IPS-15b (cell line): ENCODE measurements around the gene S100A16.
"Not testable (repeated sequence)": the region's sequence is repeated elsewhere in the genome, so short reads cannot be mapped to it uniquely, and the experiment has no call there.

Experiments
- H3K27me3 ChIP-seq: one replicate; pipeline ENCODE4 v1.6.1; 2013; ENCODE audit warnings: low read length; ENCODE audit not compliant: control insufficient read depth, insufficient read depth
- H3K36me3 ChIP-seq: one replicate; pipeline ENCODE4 v1.6.1; 2013; ENCODE audit warnings: low read length; ENCODE audit not compliant: control insufficient read depth, insufficient read depth
- H3K4me1 ChIP-seq: one replicate; pipeline ENCODE4 v1.6.1; 2013; ENCODE audit warnings: mild to moderate bottlenecking, low read length; ENCODE audit not compliant: control insufficient read depth, insufficient read depth
- H3K4me3 ChIP-seq: one replicate; pipeline ENCODE4 v1.5.1; 2013; ENCODE audit warnings: low read depth, low read length
- H3K9ac ChIP-seq: one replicate; pipeline ENCODE4 v1.6.1; 2013; ENCODE audit warnings: low read depth, mild to moderate bottlenecking, low read length
- H3K9me3 ChIP-seq: one replicate; pipeline ENCODE4 v1.6.1; 2013; ENCODE audit warnings: mild to moderate bottlenecking, low read length; ENCODE audit not compliant: control insufficient read depth, insufficient read depth

The S100A16 gene

DNA sequence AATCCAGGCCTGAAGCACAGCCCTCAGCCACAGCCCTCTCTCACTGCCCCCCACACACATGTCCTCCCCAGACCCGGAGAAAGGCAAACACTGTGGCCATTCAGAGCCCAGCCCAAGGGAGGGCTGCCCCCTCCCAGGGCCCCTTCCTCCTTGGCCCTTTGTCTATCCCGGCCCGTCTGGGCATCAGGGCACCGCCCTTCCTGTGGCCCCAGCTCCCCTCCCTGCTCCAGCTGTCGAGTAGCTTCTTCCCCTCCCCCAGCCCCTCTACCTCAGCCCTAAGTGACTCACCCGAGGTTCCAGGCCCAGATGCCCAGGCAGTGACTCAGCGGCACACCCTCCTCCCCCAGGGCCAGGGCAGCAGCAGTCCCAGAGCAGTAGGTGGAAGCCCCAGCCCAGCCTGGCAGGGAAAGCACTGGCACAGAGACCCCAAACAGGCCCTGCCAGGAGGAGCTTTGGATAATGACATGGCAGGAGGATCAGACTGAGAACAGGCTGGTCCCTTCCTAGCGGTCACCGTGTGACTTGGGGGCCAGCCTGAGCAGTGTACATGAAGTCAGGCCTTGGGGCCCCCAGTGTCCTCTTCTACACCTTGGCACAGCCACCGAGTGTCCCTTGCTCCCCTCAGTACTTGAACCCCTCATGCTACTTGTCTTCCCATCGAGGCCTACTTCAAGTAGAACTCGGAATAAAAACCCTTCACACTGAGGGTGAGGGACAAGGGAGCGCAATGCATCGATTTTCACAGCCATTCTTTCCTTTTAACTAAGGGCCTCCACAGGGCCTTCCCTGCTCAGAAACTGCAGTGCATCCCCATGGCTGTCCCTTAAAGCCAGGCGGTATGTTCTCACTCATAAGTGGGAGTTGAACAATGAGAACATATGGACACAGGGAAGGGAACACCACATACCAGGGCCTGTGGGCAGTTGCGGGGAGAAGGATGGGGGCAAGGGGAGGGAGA, 46.2 kb downstream of the S100A16 start:
- Histone ChIP-seq H3K36me3 (no peaks in the 10 kb centered on the region), H3K4me3 (peak overlapping the region; percentile 4), H3K9ac (no peak overlapping the region), H3K27me3 (no peaks in the 10 kb centered on the region), H3K4me1 (peaks cover 21% of the 10 kb centered on the region), H3K9me3 (no peaks in the 10 kb centered on the region)

DNA sequence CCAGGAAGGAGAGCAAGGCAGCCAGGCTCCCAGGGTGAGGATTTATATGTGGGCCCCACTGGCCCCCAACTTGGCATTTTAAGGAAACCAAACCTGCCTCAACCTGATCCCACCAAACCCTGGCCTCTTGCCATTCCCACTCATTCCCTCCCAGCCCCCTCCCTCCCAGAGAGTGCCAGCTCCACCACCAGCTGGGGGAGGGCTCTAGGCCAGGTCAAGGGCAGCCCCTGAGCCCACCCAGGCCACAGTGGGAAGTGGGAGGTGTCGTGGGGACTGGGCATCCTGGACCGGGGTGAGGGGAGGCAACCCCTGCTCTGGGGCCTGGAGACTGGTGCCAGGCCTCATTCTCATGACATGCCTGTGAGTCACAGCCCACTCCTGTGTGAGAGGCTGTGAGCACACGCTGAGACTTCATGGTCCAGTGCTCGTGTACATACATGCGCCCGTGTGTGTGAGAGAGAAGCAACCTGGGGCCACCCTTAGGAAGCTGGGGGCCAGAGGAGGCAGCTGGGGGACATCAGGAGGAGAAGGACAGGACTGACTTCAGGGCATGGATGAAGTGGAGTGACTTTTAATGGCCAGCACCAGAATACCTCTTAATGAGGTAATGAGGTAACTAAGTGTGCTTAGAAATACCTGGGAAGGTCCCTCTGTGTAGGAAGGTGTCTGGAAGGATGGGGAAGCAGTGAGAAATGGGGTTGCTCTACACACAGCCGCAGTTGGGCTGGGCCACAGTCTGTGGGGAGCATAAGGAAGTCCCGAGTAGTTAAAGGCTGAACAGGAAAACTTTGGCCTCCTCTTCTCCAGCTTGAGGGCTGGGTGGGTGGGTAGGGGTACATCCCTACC, 47.2 kb downstream of the S100A16 start, which contains the start of gene S100A2:
TSS of gene S100A2 (minus strand) at position 316 of the 846 bp plus-strand sequence. CDS start 1,967 bp downstream, outside the sequence.
- Histone ChIP-seq H3K27me3 (no peaks in the 10 kb centered on the region), H3K9ac (no peak within 1 kb of the TSS), H3K9me3 (no peaks in the 10 kb centered on the region), H3K4me3 (peak within 1 kb of the TSS; percentile 4), H3K4me1 (peaks cover 21% of the 10 kb centered on the region), H3K36me3 (no peaks in the 10 kb centered on the region)

- Histone ChIP-seq H3K9ac (no peak overlapping the region), H3K27me3 (no peaks in the 10 kb centered on the region), H3K36me3 (no peaks in the 10 kb centered on the region), H3K4me3 (no peak overlapping the region), H3K4me1 (peaks cover 21% of the 10 kb centered on the region), H3K9me3 (no peaks in the 10 kb centered on the region)
Observed at GRCh38 chr1:153563991-153564390, 48.9 kb downstream of the S100A16 start.

GRCh38 chr1:153563483-153563901, 49.4 kb downstream of the S100A16 start:
- Histone ChIP-seq H3K9me3 (no peaks in the 10 kb centered on the region), H3K4me1 (peaks cover 20% of the 10 kb centered on the region), H3K9ac (no peak overlapping the region)

GRCh38 chr1:153562021-153562420, 50.9 kb downstream of the S100A16 start:
- not testable (repeated sequence) for H3K27me3 ChIP-seq, H3K4me1 ChIP-seq, H3K9ac ChIP-seq, H3K36me3 ChIP-seq, H3K4me3 ChIP-seq, H3K9me3 ChIP-seq

More at GRCh38 chr1:153563483-153563901, 49.4 kb downstream of the S100A16 start:
- no peaks in the 10 kb centered on the region for H3K36me3 ChIP-seq
- H3K4me3 ChIP-seq: no peak overlapping the region
- no peaks in the 10 kb centered on the region for H3K27me3 ChIP-seq

- H3K9me3 ChIP-seq: no peaks in the 10 kb centered on the region
- no peak overlapping the region for H3K9ac ChIP-seq
- H3K4me1 ChIP-seq: peaks cover 4% of the 10 kb centered on the region
- no peaks in the 10 kb centered on the region for H3K27me3 ChIP-seq
- no peak overlapping the region for H3K4me3 ChIP-seq
- H3K36me3 ChIP-seq: no peaks in the 10 kb centered on the region
Observed at GRCh38 chr1:153561466-153561985, 51.4 kb downstream of the S100A16 start.

- H3K27me3 ChIP-seq: no peaks in the 10 kb centered on the region
- H3K4me3 ChIP-seq: no peak overlapping the region
- H3K9ac ChIP-seq: no peak overlapping the region
- no peaks in the 10 kb centered on the region for H3K9me3 ChIP-seq
- H3K36me3 ChIP-seq: no peaks in the 10 kb centered on the region
- peaks cover 2% of the 10 kb centered on the region for H3K4me1 ChIP-seq
Observed at GRCh38 chr1:153560771-153561465, 52.0 kb downstream of the S100A16 start.

DNA sequence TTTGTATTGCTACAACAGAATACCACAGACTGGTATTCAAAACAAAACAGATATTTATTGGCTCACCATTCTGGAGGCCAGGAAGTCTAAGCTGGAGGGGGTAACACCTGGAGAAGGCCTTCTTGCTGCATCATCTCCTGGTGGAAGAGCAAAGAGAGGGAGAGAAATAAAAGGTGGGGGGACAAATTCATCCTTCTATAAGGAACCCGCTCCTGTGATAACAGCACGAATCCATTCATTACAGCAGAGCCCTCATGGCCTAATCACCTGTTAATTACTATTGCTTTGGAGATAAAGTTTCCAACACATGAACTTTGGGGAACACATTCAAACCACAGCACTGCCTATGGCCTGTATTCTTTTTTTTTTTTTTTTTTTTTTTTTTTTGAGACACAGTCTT, 52.7 kb downstream of the S100A16 start:
- H3K36me3 ChIP-seq: no peaks in the 10 kb centered on the region
- H3K4me1 ChIP-seq: no peaks in the 10 kb centered on the region
- no peaks in the 10 kb centered on the region for H3K9me3 ChIP-seq
- no peak overlapping the region for H3K9ac ChIP-seq
- H3K27me3 ChIP-seq: no peaks in the 10 kb centered on the region
- H3K4me3 ChIP-seq: no peak overlapping the region

DNA sequence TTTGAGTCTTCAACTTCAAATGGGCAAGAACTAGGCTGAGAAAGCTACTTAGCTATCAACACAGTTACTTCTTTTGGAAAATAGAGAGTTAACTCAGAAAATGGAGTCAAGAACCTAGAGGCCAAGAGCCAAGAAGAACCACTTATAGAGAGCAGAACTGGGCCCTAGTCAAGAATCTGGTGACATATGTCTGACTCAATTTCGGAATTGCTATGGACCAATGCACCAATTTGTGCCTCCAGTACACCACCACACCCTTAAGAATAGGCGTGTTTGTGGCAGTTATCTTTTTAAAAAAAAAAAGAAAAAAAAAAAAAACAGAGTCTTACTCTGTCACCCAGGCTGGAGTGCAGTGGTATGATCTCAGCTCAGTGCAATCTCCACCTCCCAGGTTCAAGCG, 55.1 kb downstream of the S100A16 start:
- no peaks in the 10 kb centered on the region for H3K4me1 ChIP-seq
- H3K9me3 ChIP-seq: no peaks in the 10 kb centered on the region
- no peaks in the 10 kb centered on the region for H3K36me3 ChIP-seq
- no peak overlapping the region for H3K9ac ChIP-seq
- no peaks in the 10 kb centered on the region for H3K27me3 ChIP-seq
- H3K4me3 ChIP-seq: no peak overlapping the region
